CD4-positive, alpha-beta T cell treated with Interleukin-15 for 4 hours (primary cell): ENCODE measurements around the gene COX7A2.

Experiments
- DNase-seq: peaks from one replicate; pipeline ENCODE4 v3.0.0-alpha.2; 2020; ENCODE audit warnings: low spot score

Gene COX7A2

GRCh38 chr6:75268121-75268987 lies 24.8 kb upstream of the COX7A2 start:
- DNase-seq = no peak

- DNase-seq = no peak
Measured at GRCh38 chr6:75267461-75267860, 23.9 kb upstream of the COX7A2 start.

GRCh38 chr6:75266716-75267291 lies 23.2 kb upstream of the COX7A2 start:
- DNase-seq = peak; percentile 42

- no peak for DNase-seq
Measured at GRCh38 chr6:75263401-75263750, 19.8 kb upstream of the COX7A2 start.

- DNase-seq = no peak
Measured at GRCh38 chr6:75262716-75263400, 19.3 kb upstream of the COX7A2 start.

- DNase-seq = no peak
Measured at GRCh38 chr6:75261299-75261698, 17.7 kb upstream of the COX7A2 start.

- DNase-seq = no peak
Measured at GRCh38 chr6:75257343-75258087, 13.9 kb upstream of the COX7A2 start.

- no peak for DNase-seq
Measured at GRCh38 chr6:75250552-75250951, 7.0 kb upstream of the COX7A2 start.

GRCh38 chr6:75249837-75250236 lies 6.2 kb upstream of the COX7A2 start:
- DNase-seq = no peak

- DNase-seq = no peak
Measured at GRCh38 chr6:75246386-75246785, 2.8 kb upstream of the COX7A2 start.

GRCh38 chr6:75244063-75244584 lies 523 bp upstream of the COX7A2 start:
- no peak for DNase-seq

- no peak for DNase-seq
Measured at GRCh38 chr6:75236630-75237029, 7.0 kb downstream of the COX7A2 start.

- DNase-seq = no peak
Measured at GRCh38 chr6:75235271-75235670, 8.3 kb downstream of the COX7A2 start.

- DNase-seq = no peak
Measured at GRCh38 chr6:75234126-75234865, 9.3 kb downstream of the COX7A2 start.

GRCh38 chr6:75233092-75233615 lies 10.4 kb downstream of the COX7A2 start:
- no peak for DNase-seq

- no peak for DNase-seq
Measured at GRCh38 chr6:75230484-75231325, 12.9 kb downstream of the COX7A2 start.

- no peak for DNase-seq
Measured at GRCh38 chr6:75224303-75224926, 19.2 kb downstream of the COX7A2 start.

- DNase-seq = no peak
Measured at GRCh38 chr6:75223428-75223827, 20.2 kb downstream of the COX7A2 start.

GRCh38 chr6:75222261-75222660 lies 21.3 kb downstream of the COX7A2 start:
- no peak for DNase-seq

GRCh38 chr6:75221116-75221515 lies 22.5 kb downstream of the COX7A2 start:
- no peak for DNase-seq
